Measurements from ENCODE around the gene ETFA. TPM values are rescaled to one million over a fixed set of nuclear protein-coding genes. Genes with fewer than 3 reads are reported as not detected.

The ETFA gene
- polyA plus RNA-seq, 1 donor from 2014 or later = 107 TPM

DNA sequence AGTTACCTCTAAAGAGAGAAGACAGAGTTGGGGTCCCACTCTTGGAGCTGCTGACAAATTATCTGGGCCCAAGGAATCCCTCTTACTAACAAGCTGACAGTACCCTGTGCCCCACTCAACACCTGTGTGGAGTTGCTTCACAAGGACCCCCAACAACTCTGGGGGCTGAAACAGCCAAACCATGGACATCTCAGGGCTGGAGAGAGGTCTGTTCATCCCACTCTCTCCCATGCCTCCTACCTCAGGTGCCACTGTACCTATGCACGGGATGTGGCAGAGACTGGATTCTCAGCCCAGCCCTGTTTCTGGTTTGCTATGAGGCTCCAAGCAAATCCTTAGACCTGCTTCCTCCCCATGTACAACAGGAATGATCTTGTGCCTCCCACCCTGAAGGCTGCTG lies 101.7 kb downstream of the ETFA start:
- no peak overlapping the region for H3K4me3 Mint-ChIP-seq
- no peaks in the 10 kb centered on the region for H3K4me1 Mint-ChIP-seq
- H3K27me3 Mint-ChIP-seq = no peaks in the 10 kb centered on the region
- no peak overlapping the region for H3K27ac Mint-ChIP-seq
- H3K36me3 Mint-ChIP-seq = peaks cover 17% of the 10 kb centered on the region
- H3K9me3 Mint-ChIP-seq = no peaks in the 10 kb centered on the region

DNA sequence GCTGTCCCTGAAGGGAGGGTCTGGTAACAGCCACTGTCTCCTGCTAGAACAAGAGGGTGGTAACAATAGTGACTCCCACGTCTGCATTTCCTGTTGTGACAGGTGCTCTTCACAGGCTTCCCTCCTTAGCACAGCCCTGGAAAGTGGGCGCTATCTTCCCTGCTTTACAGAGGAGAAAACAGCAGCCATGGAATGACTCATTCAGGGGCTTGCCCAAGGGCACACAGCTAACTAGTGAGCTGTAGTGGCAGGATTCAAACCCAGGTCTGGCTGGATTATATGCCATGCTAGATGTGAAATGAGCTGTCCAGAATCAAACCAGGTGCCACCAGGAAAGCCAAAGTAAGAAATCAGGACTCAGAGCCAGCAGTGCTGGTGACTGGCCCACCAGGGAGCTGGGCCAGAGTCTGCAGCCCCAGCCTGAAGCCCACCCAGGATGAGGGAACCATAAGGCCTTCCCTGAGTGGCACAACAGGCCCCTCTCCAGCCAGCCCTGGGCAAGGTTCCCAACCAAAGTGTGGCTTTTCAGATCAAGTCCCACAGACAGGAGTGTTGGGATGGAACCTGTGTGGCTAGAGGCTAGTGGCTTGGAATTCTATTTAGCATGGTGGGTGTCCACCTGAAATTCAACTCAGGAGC lies 102.4 kb downstream of the ETFA start:
- Mint-ChIP-seq H3K27me3 (no peaks in the 10 kb centered on the region), H3K27ac (no peak overlapping the region), H3K9me3 (no peaks in the 10 kb centered on the region), H3K4me1 (no peaks in the 10 kb centered on the region), H3K36me3 (peaks cover 15% of the 10 kb centered on the region), H3K4me3 (no peak overlapping the region)

DNA sequence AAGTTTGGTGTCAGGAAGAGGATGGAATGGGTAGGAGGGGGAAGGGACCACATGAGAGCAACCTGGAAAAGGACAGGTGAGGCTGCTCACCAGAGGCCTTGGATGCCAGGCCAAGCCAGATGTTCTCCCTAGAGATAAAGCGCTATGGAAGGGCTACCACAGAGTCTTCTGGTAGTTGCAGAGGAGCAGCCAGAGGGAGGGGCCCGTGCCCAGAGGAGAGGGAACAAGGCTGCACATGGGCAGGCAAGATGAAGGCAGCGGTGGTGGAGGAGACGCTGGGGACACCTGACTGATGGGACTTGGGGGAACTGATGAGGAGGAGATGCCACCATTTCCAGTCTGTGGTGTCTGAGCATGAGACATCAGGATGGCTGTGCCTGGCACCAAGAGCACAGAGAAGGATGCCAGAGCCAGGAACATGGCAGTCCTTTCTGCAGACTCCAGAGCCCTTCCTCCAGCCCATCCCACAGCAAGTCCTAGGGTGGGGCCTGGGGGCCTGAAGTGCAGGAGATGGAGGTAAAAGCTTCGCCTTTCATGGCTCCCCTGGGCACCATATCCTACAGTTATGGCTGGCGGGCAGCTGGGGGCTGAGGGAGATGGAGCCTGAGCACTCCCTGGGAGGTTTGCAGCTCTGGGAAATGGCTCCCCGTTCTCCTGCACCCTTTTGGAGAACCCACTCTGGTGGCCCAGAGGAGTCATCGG lies 103.0 kb downstream of the ETFA start:
- Mint-ChIP-seq H3K27ac (peak overlapping the region in 1 of 3 donors; percentile 57), H3K9me3 (no peaks in the 10 kb centered on the region), H3K36me3 (peaks cover 13% of the 10 kb centered on the region), H3K4me3 (no peak overlapping the region), H3K27me3 (no peaks in the 10 kb centered on the region), H3K4me1 (no peaks in the 10 kb centered on the region)

DNA sequence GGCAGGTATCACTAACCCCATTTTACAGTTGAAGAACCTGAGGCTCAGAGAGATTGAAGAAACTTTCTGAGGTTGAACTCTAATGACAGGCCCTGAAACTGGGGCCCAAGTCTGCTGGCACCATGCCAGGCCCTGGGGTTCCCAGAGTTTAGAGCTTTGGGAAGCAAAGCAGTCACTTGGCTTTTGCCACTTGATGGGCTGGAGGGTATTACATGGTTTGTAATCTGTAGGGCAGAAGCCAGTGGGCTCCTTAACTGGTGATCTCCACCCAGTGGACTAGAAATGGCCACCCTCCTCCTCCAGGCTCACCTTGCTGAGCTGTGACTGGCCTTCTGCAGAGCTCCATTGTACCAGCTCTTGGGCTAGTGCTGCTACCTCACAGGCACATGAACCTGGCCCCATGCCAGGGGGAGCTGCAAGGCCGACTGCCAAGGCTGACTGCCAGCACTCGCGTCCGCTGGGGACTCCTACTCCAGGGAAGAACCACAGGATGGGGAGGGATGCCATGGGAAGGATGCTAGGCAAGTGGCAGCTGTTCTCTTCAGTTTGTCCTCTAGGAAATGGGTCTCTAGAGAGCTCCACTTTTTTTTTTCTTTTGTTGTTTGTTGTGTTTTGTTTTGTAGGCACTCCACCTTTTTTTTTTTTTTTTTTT lies 104.8 kb downstream of the ETFA start:
- Mint-ChIP-seq H3K9me3 (no peaks in the 10 kb centered on the region), H3K36me3 (peaks cover 12% of the 10 kb centered on the region), H3K4me1 (peaks cover 0 to 1% (median 0%) of the 10 kb centered on the region in 3 donors), H3K27me3 (no peaks in the 10 kb centered on the region), H3K4me3 (no peak overlapping the region), H3K27ac (peak overlapping the region in 1 of 3 donors; percentile 63)

DNA sequence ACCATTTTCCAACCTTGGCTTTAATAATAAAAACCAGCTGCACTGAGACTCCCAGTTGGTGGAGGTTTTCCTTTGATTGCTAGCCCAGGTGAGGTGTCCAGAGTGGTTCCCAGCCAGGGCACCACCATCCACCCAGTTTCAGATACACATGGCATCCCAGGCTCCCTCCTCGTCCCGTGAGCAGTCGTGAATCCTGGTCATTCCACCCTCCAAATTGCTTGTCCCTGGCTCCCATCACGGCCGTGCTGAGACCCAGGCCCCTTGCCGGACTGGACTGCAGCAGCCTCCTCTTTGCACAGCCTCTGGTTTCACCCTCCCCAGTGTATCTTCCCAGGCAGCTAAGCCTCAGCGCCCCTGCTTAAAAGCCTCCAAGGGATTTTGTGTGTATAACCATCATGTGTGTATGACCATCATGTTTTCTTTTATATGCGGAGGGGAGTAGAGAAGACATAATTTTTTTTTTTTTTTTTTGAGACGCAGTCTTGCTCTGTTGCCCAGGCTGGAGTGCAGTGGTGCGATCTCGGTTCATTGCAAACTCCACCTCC lies 106.3 kb downstream of the ETFA start:
- peaks cover 6% of the 10 kb centered on the region for H3K36me3 Mint-ChIP-seq
- H3K27me3 Mint-ChIP-seq = no peaks in the 10 kb centered on the region
- H3K27ac Mint-ChIP-seq = no peak overlapping the region
- no peaks in the 10 kb centered on the region for H3K9me3 Mint-ChIP-seq
- H3K4me3 Mint-ChIP-seq = no peak overlapping the region
- peaks cover 0 to 1% (median 0%) of the 10 kb centered on the region in 3 donors for H3K4me1 Mint-ChIP-seq

DNA sequence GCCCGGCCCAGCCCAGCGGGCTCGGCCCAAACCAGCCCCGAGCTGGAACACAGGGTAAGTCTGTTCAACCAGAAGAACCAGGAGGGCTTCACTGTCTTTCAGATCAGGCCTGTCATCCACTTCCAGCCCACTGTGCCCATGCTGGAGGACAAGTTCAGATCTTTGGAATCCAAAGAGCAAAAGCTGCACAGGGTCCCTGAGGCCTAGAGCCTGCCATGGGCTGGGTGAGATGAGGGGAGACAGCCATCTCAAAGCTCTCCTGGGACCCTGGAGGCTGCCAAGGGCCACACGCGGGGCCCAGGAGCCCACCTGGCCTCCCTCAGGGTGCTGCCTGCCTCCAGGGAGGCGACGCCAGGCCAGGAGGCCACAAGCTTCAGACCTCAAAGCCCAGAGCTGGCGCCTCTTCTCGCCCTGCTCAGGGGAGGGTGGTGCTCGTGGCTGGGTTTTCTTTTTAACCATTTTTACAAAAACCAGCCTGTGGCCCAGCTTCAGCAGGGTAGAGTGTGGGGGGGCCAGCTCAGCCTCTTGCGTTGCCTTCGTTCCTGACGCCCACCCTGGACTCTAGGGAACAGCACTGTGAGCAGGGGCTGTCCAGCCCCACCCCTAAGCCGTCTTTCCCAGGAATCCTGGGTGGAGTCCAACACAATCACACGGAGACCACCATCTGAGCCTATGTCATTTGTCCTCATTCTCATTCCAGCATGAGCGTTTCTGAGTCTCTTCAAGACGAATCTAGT lies 107.0 kb downstream of the ETFA start:
- H3K27ac Mint-ChIP-seq = no peak overlapping the region
- H3K4me3 Mint-ChIP-seq = no peak overlapping the region
- H3K36me3 Mint-ChIP-seq = peaks cover 3% of the 10 kb centered on the region
- H3K27me3 Mint-ChIP-seq = no peaks in the 10 kb centered on the region
- H3K9me3 Mint-ChIP-seq = no peaks in the 10 kb centered on the region
- H3K4me1 Mint-ChIP-seq = peaks cover 0 to 1% (median 0%) of the 10 kb centered on the region in 3 donors

DNA sequence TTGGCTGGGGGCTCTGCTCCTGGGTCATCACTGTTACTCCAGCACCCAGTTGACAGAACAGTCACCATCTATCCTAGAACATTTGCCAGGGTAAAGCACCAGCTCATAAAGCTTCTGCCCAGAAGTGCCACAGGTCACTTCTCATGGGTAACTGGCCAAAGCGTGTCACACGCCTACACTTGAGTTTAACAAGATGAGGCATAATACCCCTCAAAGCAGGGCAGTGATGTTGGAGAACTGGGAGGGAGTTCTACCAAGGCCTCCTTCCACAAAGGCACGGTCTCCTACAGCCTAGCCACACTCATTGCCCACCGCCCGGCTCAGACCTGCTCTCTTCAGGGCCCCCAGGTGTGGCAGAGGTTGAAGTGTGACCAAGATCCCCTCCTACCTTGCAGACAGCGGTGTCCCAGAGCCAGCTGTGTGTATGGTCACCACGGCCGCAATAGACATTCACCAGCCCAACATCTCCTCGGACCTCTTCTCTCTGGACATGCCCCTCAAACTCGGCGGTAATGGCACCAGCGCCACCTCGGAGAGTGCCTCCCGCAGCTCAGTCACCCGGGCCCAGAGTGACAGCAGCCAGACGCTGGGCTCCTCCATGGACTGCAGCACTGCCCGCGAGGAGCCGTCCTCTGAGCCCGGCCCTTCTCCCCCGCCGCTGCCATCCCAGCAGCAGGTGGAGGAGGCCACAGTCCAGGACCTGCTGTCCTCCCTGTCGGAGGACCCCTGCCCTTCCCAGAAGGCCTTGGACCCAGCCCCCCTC lies 107.7 kb downstream of the ETFA start:
- peaks cover 3% of the 10 kb centered on the region for H3K36me3 Mint-ChIP-seq
- H3K27me3 Mint-ChIP-seq = no peaks in the 10 kb centered on the region
- peaks cover 0 to 1% (median 0%) of the 10 kb centered on the region in 3 donors for H3K4me1 Mint-ChIP-seq
- H3K27ac Mint-ChIP-seq = no peak overlapping the region
- H3K9me3 Mint-ChIP-seq = no peaks in the 10 kb centered on the region
- no peak overlapping the region for H3K4me3 Mint-ChIP-seq

DNA sequence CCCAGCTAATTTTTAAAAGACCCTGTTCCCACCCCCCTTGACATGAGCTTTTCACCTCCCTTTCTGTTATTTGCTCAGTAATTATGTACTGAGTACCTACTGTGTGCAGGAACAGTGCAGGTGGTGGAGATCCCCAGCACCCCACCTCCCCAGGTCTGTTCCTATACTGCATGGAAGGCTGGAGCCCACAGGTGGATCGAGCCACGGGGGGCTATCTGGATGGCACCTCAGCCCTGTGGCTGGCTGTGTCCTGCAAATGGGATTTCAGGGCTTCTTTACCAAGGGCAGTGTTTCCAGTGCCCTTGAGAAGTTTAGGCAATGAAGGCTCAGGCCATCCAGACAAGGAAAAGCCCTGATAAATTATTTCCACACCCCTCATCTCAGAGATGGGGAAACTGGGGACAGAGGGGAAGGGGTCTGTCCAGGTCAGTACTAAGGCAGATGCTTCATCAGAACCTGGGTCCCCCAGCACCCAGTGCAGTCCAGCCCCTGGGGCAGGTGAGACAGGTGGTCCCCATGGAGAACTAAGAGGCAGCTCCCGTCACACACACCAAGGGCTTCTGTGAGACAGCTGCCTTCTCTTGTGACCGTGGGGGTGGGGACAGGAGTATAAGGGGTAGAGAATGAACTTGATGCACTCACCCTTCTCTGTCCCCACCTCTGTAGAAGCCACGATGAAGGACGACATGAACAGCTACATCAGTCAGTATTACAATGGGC lies 109.6 kb downstream of the ETFA start:
- Mint-ChIP-seq H3K27me3 (no peaks in the 10 kb centered on the region), H3K4me3 (no peak overlapping the region), H3K36me3 (peaks cover 3% of the 10 kb centered on the region), H3K9me3 (no peaks in the 10 kb centered on the region), H3K27ac (no peak overlapping the region), H3K4me1 (peaks cover 4 to 10% (median 8%) of the 10 kb centered on the region in 3 donors)

DNA sequence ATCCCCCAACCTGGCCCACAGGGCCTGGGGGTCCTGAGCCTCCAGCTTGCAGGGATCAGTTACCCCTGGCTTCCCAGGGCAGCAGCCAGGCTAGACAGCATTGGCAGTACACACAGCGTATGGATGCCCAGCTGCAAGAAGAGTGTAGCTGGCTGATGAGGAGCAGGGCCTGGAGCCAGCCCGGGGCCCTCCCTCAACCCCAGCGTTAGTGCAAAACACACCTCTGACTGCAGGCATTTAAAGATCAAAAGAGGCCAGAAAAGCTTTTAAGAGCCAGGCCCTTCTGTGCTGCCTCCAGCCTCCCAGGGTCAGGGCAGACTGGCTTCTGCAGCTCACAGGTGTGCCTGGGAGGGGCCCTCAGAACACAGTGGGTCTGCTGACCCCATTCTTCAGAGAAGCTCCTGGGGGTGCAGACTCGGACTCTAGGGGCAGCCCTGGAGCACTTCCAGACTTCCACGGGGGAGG lies 110.6 kb downstream of the ETFA start:
- H3K36me3 Mint-ChIP-seq = peaks cover 1% of the 10 kb centered on the region
- H3K9me3 Mint-ChIP-seq = no peaks in the 10 kb centered on the region
- peaks cover 4 to 16% (median 9%) of the 10 kb centered on the region in 3 donors for H3K4me1 Mint-ChIP-seq
- no peaks in the 10 kb centered on the region for H3K27me3 Mint-ChIP-seq
- peak overlapping the region in 1 of 4 donors; percentile 23 for H3K4me3 Mint-ChIP-seq
- H3K27ac Mint-ChIP-seq = peak overlapping the region in 2 of 3 donors; percentile 53 to 81

DNA sequence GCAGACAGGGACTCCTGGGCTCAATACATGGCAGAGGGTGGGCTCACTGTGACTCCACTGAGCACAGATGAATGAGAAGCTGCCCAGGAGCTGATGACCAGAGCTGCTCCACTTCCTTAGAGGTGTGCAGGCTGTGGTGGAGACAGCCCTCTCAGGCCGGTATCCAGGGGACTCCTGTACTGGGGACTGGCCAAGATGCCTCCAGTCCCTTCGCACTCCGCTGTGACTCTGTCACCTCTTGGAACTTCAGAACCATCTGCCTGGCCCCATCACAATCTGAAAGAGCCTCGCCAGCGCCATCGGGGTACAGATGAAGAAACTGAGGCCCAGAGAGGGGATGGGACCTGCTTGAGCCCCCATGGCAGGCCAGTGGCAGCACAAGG lies 111.2 kb downstream of the ETFA start:
- Mint-ChIP-seq H3K27ac (peak overlapping the region in 1 of 3 donors; percentile 53), H3K27me3 (no peaks in the 10 kb centered on the region), H3K9me3 (no peaks in the 10 kb centered on the region), H3K36me3 (peaks cover 1% of the 10 kb centered on the region), H3K4me3 (no peak overlapping the region), H3K4me1 (peaks cover 4 to 17% (median 9%) of the 10 kb centered on the region in 3 donors)

DNA sequence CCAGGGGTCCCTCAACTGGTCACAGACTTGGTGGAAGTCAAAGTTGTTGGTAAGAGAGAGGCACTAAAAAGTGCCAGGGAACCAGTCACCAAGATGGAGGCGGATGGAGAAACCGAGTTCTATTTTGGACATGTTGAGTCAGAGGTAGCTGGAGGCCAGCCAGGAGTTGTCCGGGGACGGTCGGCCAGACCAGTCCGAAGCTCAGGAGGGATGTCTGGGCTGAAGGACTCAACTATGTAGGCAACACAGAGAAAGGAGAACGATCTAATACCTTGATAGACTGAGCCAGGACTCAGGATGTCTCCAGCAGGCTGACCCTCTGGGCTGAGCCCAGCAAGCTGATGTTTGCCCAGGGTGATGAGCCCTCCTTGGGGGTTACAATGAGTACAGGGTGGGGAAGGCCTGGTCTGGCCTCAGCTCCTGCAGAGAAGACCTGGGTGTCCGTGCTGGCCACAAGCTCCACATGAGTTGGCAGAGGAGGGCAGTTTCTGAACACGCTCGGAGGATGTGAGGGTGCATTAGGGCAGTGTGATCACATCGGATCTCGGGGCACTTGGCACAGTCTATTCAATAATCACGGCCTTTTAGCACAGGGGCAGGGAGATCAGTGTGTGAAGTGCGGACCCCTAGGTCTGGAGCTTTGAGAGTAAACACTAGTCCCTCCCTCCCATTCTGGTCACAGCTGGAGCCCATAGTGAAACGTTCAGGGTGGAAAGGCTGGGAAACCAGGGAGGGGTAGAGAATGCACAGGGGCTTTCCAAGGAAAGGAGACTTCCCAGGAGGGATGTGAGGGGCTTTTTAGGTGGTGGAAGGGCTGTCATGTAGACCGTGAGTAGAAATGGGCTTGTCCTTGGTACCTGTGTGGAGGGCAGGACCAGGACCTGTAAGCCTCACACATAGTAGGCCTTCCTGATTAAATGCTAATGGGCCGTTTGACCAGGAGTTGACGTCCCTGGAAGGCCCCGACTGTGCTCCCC lies 111.9 kb downstream of the ETFA start:
- Mint-ChIP-seq H3K27me3 (no peaks in the 10 kb centered on the region), H3K9me3 (no peaks in the 10 kb centered on the region), H3K36me3 (peaks cover 1% of the 10 kb centered on the region), H3K27ac (peak overlapping the region in 1 of 3 donors; percentile 20), H3K4me1 (peaks cover 4 to 23% (median 9%) of the 10 kb centered on the region in 3 donors), H3K4me3 (peak overlapping the region in 1 of 4 donors; percentile 28)

DNA sequence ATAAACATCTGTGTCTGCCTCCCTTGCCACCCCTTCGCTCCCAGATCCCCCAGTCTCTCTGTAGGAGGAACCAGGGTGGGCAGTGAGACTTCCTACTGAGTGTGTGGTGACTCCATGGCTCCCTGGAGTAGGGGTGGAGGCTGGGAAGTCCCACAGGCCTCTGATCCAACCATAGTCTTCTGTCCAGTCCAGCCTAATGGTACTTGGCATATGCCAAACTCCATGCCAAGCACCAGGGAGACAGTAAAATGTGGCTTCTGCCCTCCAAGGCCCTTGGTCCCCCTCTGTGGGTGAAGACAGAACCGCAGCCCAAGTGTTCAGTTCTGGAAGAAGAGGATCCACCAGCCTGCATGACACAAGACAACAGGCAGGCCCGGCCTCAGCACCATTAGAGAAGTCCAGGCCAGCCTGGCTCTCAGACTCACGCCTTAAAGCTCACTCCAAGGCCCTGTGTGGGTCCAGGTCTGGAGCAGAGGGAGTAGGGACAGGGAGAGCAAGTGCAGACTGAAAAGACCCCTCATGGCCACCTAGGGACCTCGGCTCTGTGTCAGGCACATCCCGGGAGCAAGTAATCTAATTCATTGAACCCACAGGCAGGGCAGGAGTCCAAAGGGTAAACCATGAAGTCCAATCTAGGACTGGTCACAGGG lies 112.7 kb downstream of the ETFA start:
- H3K4me3 Mint-ChIP-seq = no peak overlapping the region
- H3K9me3 Mint-ChIP-seq = no peaks in the 10 kb centered on the region
- peak overlapping the region in 1 of 3 donors; percentile 20 for H3K27ac Mint-ChIP-seq
- no peaks in the 10 kb centered on the region for H3K27me3 Mint-ChIP-seq
- H3K4me1 Mint-ChIP-seq = peaks cover 4 to 23% (median 9%) of the 10 kb centered on the region in 3 donors
- peaks cover 1% of the 10 kb centered on the region for H3K36me3 Mint-ChIP-seq

All from IgD-negative memory B cell (primary cell).